Stimulated activated CD4-positive, alpha-beta T cell treated with anti-CD3 and anti-CD28 coated beads, TNF-alpha, amount 100 ng/mL, for 1 hour (primary cell): ENCODE results near the gene KRT27.

Source experiments
- DNase-seq, 3 donors: peaks; one replicate each; pipeline ENCODE4 v3.0.0-alpha.2; 2020; ENCODE audit warnings: low read depth in 3 of 3, low spot score in 1 of 3

Gene KRT27

GRCh38 chr17:40810494-40810893 is 28.1 kb upstream of the KRT27 start:
- no peak for DNase-seq

GRCh38 chr17:40809721-40810421 is 27.5 kb upstream of the KRT27 start:
- DNase-seq, result no peak

GRCh38 chr17:40806131-40806530 is 23.8 kb upstream of the KRT27 start:
- DNase-seq, result no peak

GRCh38 chr17:40803617-40804082 is 21.3 kb upstream of the KRT27 start:
- peak; percentile 38 to 65 (median 48) for DNase-seq

- no peak for DNase-seq
Measured at GRCh38 chr17:40801157-40801556, 18.8 kb upstream of the KRT27 start.

GRCh38 chr17:40800381-40800780 is 18.0 kb upstream of the KRT27 start:
- no peak for DNase-seq

- no peak for DNase-seq
Measured at GRCh38 chr17:40799859-40800258, 17.5 kb upstream of the KRT27 start, which contains the start of gene KRT28. Gene KRT28, minus strand, starts transcription at chr17:40799959. Its CDS starts 66 bp downstream, at chr17:40799893.

- DNase-seq, result no peak
Measured at GRCh38 chr17:40796846-40797245, 14.5 kb upstream of the KRT27 start.

- DNase-seq, result no peak
Measured at GRCh38 chr17:40795019-40795667, 12.8 kb upstream of the KRT27 start.

GRCh38 chr17:40794466-40794865 is 12.1 kb upstream of the KRT27 start:
- no peak for DNase-seq

GRCh38 chr17:40793832-40794231 is 11.5 kb upstream of the KRT27 start:
- no peak for DNase-seq

GRCh38 chr17:40791787-40792436 is 9.6 kb upstream of the KRT27 start:
- DNase-seq, result no peak

- no peak for DNase-seq
Measured at GRCh38 chr17:40791111-40791510, 8.8 kb upstream of the KRT27 start.

GRCh38 chr17:40779181-40779909 is 3.0 kb downstream of the KRT27 start:
- DNase-seq, result peak in 1 of 3 donors; percentile 16

- DNase-seq, result no peak
Measured at GRCh38 chr17:40778461-40778860, 3.9 kb downstream of the KRT27 start.

- no peak for DNase-seq
Measured at GRCh38 chr17:40777971-40778370, 4.4 kb downstream of the KRT27 start.

GRCh38 chr17:40777459-40777858 is 4.9 kb downstream of the KRT27 start:
- DNase-seq, result no peak

GRCh38 chr17:40775945-40776344 is 6.4 kb downstream of the KRT27 start:
- DNase-seq, result no peak

- no peak for DNase-seq
Measured at GRCh38 chr17:40772101-40772500, 10.2 kb downstream of the KRT27 start, which contains the start of gene KRT26. Gene KRT26, minus strand, starts transcription at chr17:40772201. Its CDS starts 88 bp downstream, at chr17:40772113.

- DNase-seq, result no peak
Measured at GRCh38 chr17:40765657-40766056, 16.7 kb downstream of the KRT27 start.

- no peak for DNase-seq
Measured at GRCh38 chr17:40763752-40764151, 18.6 kb downstream of the KRT27 start.
